Pancreas (tissue), 10 donors: Measurements from ENCODE around the gene BIRC2. TPM values are rescaled to one million over a fixed set of nuclear protein-coding genes. Genes with fewer than 3 reads are reported as not detected.
A peak's percentile ranks its signal among the peaks of the same experiment; 100 is the strongest.

ENCODE experiments used
- ATAC-seq, 4 donors: fragments of 200-7000 bp; cut with Tn5 transposase; one replicate each; pipeline versions ENCODE4 v1.8.0 to v1.9.1; 2020; ENCODE audit warnings: mild to moderate bottlenecking in 4 of 4, moderate library complexity in 4 of 4
- DNase-seq, 6 donors: peaks; one replicate each; pipeline ENCODE4 v3.0.0-alpha.2; 2020
- FAIRE-seq: peaks from 2 replicates; lab custom pipeline; 2012; peaks lifted over from hg19 to GRCh38; lab: Jason Lieb, UNC
- H3K27ac ChIP-seq, 4 donors: fragments of 200-600 bp; sonication (generic); 1 replicate in 3 of 4; 2 replicates in 1 of 4; pipeline versions ENCODE4 v1.5.0 to v1.8.0; 2020
- H3K27me3 ChIP-seq, 4 donors: fragments of 200-600 bp; one replicate each; pipeline ENCODE4 v1.8.0; 2021
- H3K36me3 ChIP-seq, 3 donors: fragments of 200-600 bp; sonication (generic) in 1 of 3; one replicate each; pipeline versions ENCODE4 v1.5.0 to v1.8.0; 2020 to 2021
- H3K4me1 ChIP-seq, 3 donors: fragments of 200-600 bp; one replicate each; pipeline ENCODE4 v1.8.0; 2021
- H3K4me3 ChIP-seq, 4 donors: fragments of 200-600 bp; sonication (generic) in 2 of 4; one replicate each; pipeline versions ENCODE4 v1.5.0 to v1.8.0; 2020 to 2021
- H3K9me3 ChIP-seq, 4 donors: fragments of 200-600 bp; one replicate each; pipeline ENCODE4 v1.8.0; 2021
- CTCF ChIP-seq, 4 donors: fragments of 200-600 bp; sonication (generic) in 3 of 4; IDR thresholded peaks; one replicate each; pipeline versions ENCODE4 v1.5.0 to v1.8.0; 2021; ENCODE audit warnings: antibody characterized with exemption in 4 of 4
- WGBS, 2 donors: extraction: QIAGEN DNeasy Blood & Tissue Kit; methylation state at CpG; one replicate each; pipeline ENCODE4 v1.1.7; 2013; 5-methylcytosine and 5-hydroxymethylcytosine counted together
- intact Hi-C, 3 donors: fragments of 100-400 bp; cut with DNase I; formaldehyde crosslinking; loops; one replicate each; pipeline versions ENCODE4 v1.11.1 to v1.14.2; 2022
- polyA plus RNA-seq, 2 donors: library from polyadenylated mRNA; stranded (reverse); fragments of 200-250 nt; gene quantifications; one replicate each; pipeline ENCODE4 v1.2.3, GENCODE V29; 2013
- total RNA-seq, 6 donors: library from RNA; stranded (reverse); fragmentation: NEBNext Ultra II Directional in 4 of 6; extraction: Animal tissue kit (Norgen Biotek cat#: 25700) in 4 of 6; gene quantifications; one replicate each; pipeline versions ENCODE4 v1.2.1 to v1.2.4, GENCODE V29; 2021 to 2023
- donor health status: healthy with polysubstance abuse.
- donor health status: DM: no; HTN: no; CAD: no; lungs with moderate emphysema.
- donor health status: DM: no; HTN: no; CAD: no.
- donor health status: control.
- donor health status: control.
- donor health status: Bipolar disorder and iron deficiency.
- donor health status: DM: yes; HTN: yes; CAD: no.
- donor health status: DM: no; HTN: no; CAD: no.
- donor health status: DM: no; HTN: no; CAD: no.
- donor health status: DM: yes; HTN: yes; CAD: no.

Gene BIRC2
- total and polyA plus RNA-seq, 8 donors, result 20.2 to 39.1 (median 23.4) TPM

GRCh38 chr11:102421261-102421660 is 74.2 kb downstream of the BIRC2 start:
- no peak overlapping the region for H3K4me3 ChIP-seq
- intact Hi-C loops, result no loop called here
- DNase-seq (no peak), ATAC-seq (peak; percentile 32 to 66 (median 42)), FAIRE-seq (no peak)
- no peak overlapping the region for H3K27ac ChIP-seq
- WGBS, 2 donors, result 14 to 18% methylated on average over 3 of the region's 3 CpGs
- H3K36me3 ChIP-seq, result no peaks in the 10 kb centered on the region
- no peaks in the 10 kb centered on the region for H3K27me3 ChIP-seq
- peaks cover 4 to 15% (median 13%) of the 10 kb centered on the region in 3 donors for H3K4me1 ChIP-seq
- no peak for TF ChIP-seq CTCF (IDR thresholded peaks at IDR 0.05)
- no peaks in the 10 kb centered on the region for H3K9me3 ChIP-seq

GRCh38 chr11:102422817-102423712 is 76.1 kb downstream of the BIRC2 start:
- FAIRE-seq, result no peak
- DNase-seq, result no peak
- H3K27ac ChIP-seq, result no peak overlapping the region
- H3K27me3 ChIP-seq, result no peaks in the 10 kb centered on the region
- no peaks in the 10 kb centered on the region for H3K36me3 ChIP-seq
- peak in 1 of 4 donors; percentile 43 for ATAC-seq
- 88 to 89% methylated on average over 4 of the region's 4 CpGs for WGBS, 2 donors
- H3K4me1 ChIP-seq, result peaks cover 10 to 21% (median 18%) of the 10 kb centered on the region in 3 donors
- H3K4me3 ChIP-seq, result no peak overlapping the region
- intact Hi-C loops, result no loop called here
- TF ChIP-seq CTCF (IDR thresholded peaks at IDR 0.05), result no peak
- no peaks in the 10 kb centered on the region for H3K9me3 ChIP-seq

GRCh38 chr11:102423936-102424335 is 76.9 kb downstream of the BIRC2 start:
- no peak overlapping the region for H3K4me3 ChIP-seq
- ATAC-seq (no peak), FAIRE-seq (no peak), DNase-seq (no peak)
- TF ChIP-seq CTCF (IDR thresholded peaks at IDR 0.05), result no peak
- no peak overlapping the region for H3K27ac ChIP-seq
- no peaks in the 10 kb centered on the region for H3K9me3 ChIP-seq
- no peaks in the 10 kb centered on the region for H3K27me3 ChIP-seq
- intact Hi-C loops, result no loop called here
- no peaks in the 10 kb centered on the region for H3K36me3 ChIP-seq
- H3K4me1 ChIP-seq, result peaks cover 10 to 21% (median 18%) of the 10 kb centered on the region in 3 donors
- WGBS, 2 donors, result 91 to 96% methylated on average over 1 of the region's 1 CpG

GRCh38 chr11:102426000-102426399 is 79.0 kb downstream of the BIRC2 start:
- no peak for TF ChIP-seq CTCF (IDR thresholded peaks at IDR 0.05)
- Histone ChIP-seq H3K27me3 (no peaks in the 10 kb centered on the region), H3K4me1 (peaks cover 10 to 12% (median 12%) of the 10 kb centered on the region in 3 donors), H3K36me3 (no peaks in the 10 kb centered on the region), H3K27ac (no peak overlapping the region), H3K4me3 (no peak overlapping the region), H3K9me3 (no peaks in the 10 kb centered on the region)
- no peak for DNase-seq
- ATAC-seq, result no peak
- no peak for FAIRE-seq
- 78 to 79% methylated on average over 2 of the region's 2 CpGs for WGBS, 2 donors
- intact Hi-C loops, result no loop called here

GRCh38 chr11:102426570-102426969 is 79.6 kb downstream of the BIRC2 start:
- Histone ChIP-seq H3K9me3 (no peaks in the 10 kb centered on the region), H3K36me3 (no peaks in the 10 kb centered on the region), H3K4me3 (no peak overlapping the region), H3K27me3 (no peaks in the 10 kb centered on the region), H3K4me1 (peaks cover 6 to 10% (median 8%) of the 10 kb centered on the region in 3 donors), H3K27ac (no peak overlapping the region)
- DNase-seq, result no peak
- no peak for TF ChIP-seq CTCF (IDR thresholded peaks at IDR 0.05)
- intact Hi-C loops, result no loop called here
- ATAC-seq, result no peak
- FAIRE-seq, result no peak
